ENCODE measurements around the gene ADAMTS17. TPM values are rescaled to one million over a fixed set of nuclear protein-coding genes. Genes with fewer than 3 reads are reported as not detected.
"Not testable (repeated sequence)": the region's sequence is repeated elsewhere in the genome, so short reads cannot be mapped to it uniquely, and the experiment has no call there.

The ADAMTS17 gene
- total RNA-seq, 1 donor = 0.81 TPM

DNA sequence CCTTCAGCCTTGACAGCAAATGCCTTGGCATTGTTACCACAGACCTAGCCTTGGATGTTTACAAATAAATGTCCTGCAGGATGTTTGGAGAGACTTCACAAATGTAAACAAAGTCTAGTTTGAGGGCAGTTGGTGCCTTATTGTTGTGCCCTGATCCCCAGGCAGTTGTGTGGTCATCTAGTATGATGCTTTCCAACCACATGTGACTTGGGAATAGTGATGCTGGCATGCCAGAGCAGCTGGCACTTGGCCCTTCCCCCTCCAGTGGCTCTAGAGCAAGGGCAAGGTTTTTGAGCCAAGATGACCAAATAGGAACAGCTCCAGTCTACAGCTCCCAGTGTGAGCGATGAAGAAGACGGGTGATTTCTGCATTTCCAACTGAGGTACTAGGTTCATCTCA lies 258.2 kb downstream of the ADAMTS17 start:
- DNase-seq (ENCODE audit: low read depth) = no peak
- no peak for TF ChIP-seq CTCF (IDR thresholded peaks at IDR 0.05; ENCODE audit: insufficient read depth, low read length)
- H3K4me3 ChIP-seq (ENCODE audit: low read depth, low read length) = no peak overlapping the region

- no peak overlapping the region for H3K4me3 ChIP-seq (ENCODE audit: low read depth, low read length)
- DNase-seq (ENCODE audit: low read depth) = no peak
- TF ChIP-seq CTCF (IDR thresholded peaks at IDR 0.05; ENCODE audit: insufficient read depth, low read length) = no peak
These were observed 258.9 kb downstream of the ADAMTS17 start for GRCh38 chr15:100082761-100083402.

DNA sequence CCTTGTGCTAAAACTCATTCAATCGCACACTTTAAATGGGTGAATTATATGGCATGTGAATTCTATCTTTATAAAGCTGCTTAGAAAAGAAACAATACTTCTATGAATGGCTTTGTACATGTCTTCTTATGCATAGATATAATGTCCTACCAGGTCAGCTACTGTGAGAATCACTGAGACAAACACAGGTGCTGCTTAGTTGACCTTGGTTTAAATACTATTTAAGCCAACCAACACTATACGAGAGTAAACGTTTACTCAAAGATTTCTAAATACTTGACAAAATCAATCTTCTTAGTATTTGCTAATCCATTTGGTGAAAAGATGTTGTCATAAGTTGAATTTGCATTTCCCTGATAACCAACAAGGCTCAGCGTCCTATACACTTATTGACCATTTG lies 260.3 kb downstream of the ADAMTS17 start:
- H3K4me3 ChIP-seq (ENCODE audit: low read depth, low read length) = no peak overlapping the region
- DNase-seq (ENCODE audit: low read depth) = no peak
- TF ChIP-seq CTCF (IDR thresholded peaks at IDR 0.05; ENCODE audit: insufficient read depth, low read length) = no peak

DNA sequence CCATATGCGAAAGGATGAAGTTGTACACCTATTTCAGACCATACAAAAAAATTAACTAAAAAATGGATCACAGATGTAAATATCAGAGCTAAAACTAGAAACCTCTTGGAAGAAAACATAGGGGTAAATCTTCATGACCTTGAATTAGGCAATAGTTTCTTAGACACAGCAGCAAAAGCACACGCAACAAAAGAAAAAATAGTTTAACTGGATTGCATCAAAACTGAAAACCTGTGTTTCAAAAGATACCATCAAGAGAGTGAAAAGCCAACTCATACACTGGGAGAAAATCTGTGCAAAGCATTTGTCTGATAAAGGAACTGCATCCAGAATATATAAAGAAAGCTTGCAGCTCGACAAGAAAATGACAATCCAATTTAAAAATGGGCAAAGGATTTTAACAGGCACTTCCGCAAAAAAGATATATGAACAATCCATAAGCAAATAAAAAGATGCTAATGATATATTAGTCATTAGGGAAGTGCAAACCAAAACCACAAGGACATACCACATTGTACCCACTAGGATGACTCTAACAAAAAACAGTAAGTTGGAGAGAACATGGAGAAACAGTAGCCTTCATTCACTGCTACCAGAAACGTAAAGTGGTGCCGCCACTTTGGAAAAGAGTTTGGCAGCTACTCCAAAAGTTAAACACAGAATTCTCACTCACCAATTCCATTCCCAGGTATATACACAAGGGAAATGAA lies 263.1 kb downstream of the ADAMTS17 start:
- H3K4me3 ChIP-seq (ENCODE audit: low read depth, low read length) = no peak overlapping the region
- DNase-seq (ENCODE audit: low read depth) = no peak
- TF ChIP-seq CTCF (IDR thresholded peaks at IDR 0.05; ENCODE audit: insufficient read depth, low read length) = no peak

DNA sequence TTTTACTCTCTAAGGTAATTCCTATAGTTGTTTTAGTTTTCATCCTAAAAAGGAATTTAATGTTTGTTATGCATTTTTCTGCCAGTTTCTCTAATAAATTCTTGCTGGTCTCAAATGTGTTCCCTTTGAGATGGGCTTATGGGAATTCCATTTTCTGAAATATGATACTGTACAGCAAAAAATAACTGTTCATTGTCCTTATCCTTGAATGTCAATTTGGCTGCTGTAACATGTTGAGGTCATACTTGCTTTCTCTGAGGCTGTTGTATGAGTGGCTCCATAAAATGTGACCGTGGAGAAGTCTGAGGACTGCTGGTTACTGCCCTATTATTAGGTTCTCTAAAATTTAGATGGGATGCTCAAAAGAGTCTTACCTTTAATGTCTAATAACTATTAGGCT lies 266.5 kb downstream of the ADAMTS17 start:
- no peak for DNase-seq (ENCODE audit: low read depth)
- no peak overlapping the region for H3K4me3 ChIP-seq (ENCODE audit: low read depth, low read length)
- no peak for TF ChIP-seq CTCF (IDR thresholded peaks at IDR 0.05; ENCODE audit: insufficient read depth, low read length)

DNA sequence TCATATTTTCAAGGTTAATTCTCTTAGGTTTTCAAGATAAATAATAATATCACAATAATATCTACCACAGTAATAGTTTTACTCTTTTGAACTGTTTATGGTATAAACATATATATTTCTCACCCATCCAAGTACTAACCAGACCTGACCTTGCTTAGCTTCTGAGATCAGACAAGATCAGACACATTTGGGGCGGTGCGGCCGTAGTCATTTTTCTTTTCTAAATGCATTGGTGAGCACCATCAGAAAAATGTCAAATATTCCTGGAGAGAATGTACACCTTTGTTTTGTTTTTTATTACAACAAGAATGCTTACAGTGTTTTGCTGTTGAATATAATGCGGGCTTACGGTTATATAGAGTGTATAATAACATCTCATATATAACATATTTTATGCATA lies 267.8 kb downstream of the ADAMTS17 start:
- no peak for TF ChIP-seq CTCF (IDR thresholded peaks at IDR 0.05; ENCODE audit: insufficient read depth, low read length)
- no peak overlapping the region for H3K4me3 ChIP-seq (ENCODE audit: low read depth, low read length)
- no peak for DNase-seq (ENCODE audit: low read depth)

- DNase-seq (ENCODE audit: low read depth); H3K4me3 ChIP-seq (ENCODE audit: low read depth, low read length): not testable (repeated sequence)
These were observed 275.1 kb downstream of the ADAMTS17 start for GRCh38 chr15:100066521-100067280.
